ENCODE measurements around the gene BCL7A. TPM values are rescaled to one million over a fixed set of nuclear protein-coding genes. Genes with fewer than 3 reads are reported as not detected.

Gene BCL7A
- polyA plus RNA-seq, 2 of the 4 experiments (the other 2 are of a cell fraction): 9.2 to 9.4 TPM

GRCh38 chr12:122023339-122024131, 1.9 kb downstream of the BCL7A start:
- ATAC-seq (peak; percentile 35 to 79; a peak in 5 of 6 replicates), DNase-seq (ENCODE audit: low read depth in 1 of 2, low spot score in 1 of 2) (peak; percentile 55 to 73), FAIRE-seq (no peak)
- WGBS (ENCODE audit: missing lambda C conversion rate): 6% methylated on average over 36 of the region's 43 CpGs
- ChIA-PET CTCF (interaction anchor here (0.6 to 1.7 kb wide), 9 partner anchors 31 to 167 kb away, joined by 3 to 5 read pairs (median 3); no protein-coding TSS in a partner anchor), POLR2A (interaction anchor here (1.0 to 1.4 kb wide), 2 partner anchors 107 to 220 kb away, joined by 3 to 5 read pairs; partner anchors contain the start of gene SETD1B)
- peak overlapping the region; percentile 89 to 90 for H3K27ac ChIP-seq
- H3K9me3 ChIP-seq: peaks cover 7% of the 10 kb centered on the region; the same call in 1 of the 3 replicates
- H3K4me2 ChIP-seq: peak overlapping the region; percentile 96
- peaks cover 17% of the 10 kb centered on the region for H3K4me1 ChIP-seq
- TF ChIP-seq MAX (IDR thresholded peaks at IDR 0.05) (peak; percentile 89), BHLHE40 (IDR thresholded peaks at IDR 0.05; ENCODE audit: low read depth, low read length) (no peak), USF2 (IDR thresholded peaks at IDR 0.05) (peak; percentile 64)
- peak overlapping the region; percentile 83 for H3K4me3 ChIP-seq

- Histone ChIP-seq H3K4me1 (peaks cover 17% of the 10 kb centered on the region), H3K9me3 (peaks cover under 1% of the 10 kb centered on the region; the same call in 1 of the 3 replicates), H3K27ac (peak overlapping the region; percentile 89 to 90; a peak in 4 of 6 replicates), H3K4me3 (peak overlapping the region; percentile 83; the same call in 2 of the 3 replicates), H3K4me2 (peak overlapping the region; percentile 96)
- 78% methylated on average over 15 of the region's 16 CpGs for WGBS (ENCODE audit: missing lambda C conversion rate)
- ATAC-seq (peak in 1 of 2 experiments; percentile 43; a peak in 3 of 6 replicates), DNase-seq (ENCODE audit: low read depth in 1 of 2, low spot score in 1 of 2) (no peak), FAIRE-seq (no peak)
- POLR2A ChIA-PET: no interaction called here
- CTCF ChIA-PET: interaction anchor here (1.5 to 1.7 kb wide), 3 partner anchors 98 to 167 kb away, joined by 3 to 5 read pairs (median 5); no protein-coding TSS in a partner anchor
- TF ChIP-seq POLR2A (IDR thresholded peaks at IDR 0.05; ENCODE audit: low read length) (no peak), MYC (IDR thresholded peaks at IDR 0.05; ENCODE audit: borderline replicate concordance, low read length) (no peak)
These were observed 2.6 kb downstream of the BCL7A start for GRCh38 chr12:122024132-122024785.

- FAIRE-seq (no peak), ATAC-seq (no peak), DNase-seq (ENCODE audit: low read depth in 1 of 2, low spot score in 1 of 2) (no peak)
- ChIA-PET POLR2A (no interaction called here), CTCF (interaction anchor here (0.6 to 2.0 kb wide), 7 partner anchors 9 to 110 kb away, joined by 3 to 6 read pairs (median 4); no protein-coding TSS in a partner anchor)
- H3K9me3 ChIP-seq: no peaks in the 10 kb centered on the region
- 91% methylated on average over 7 of the region's 7 CpGs for WGBS (ENCODE audit: missing lambda C conversion rate)
- TF ChIP-seq FOSL2 (IDR thresholded peaks at IDR 0.05): no peak
- TF ChIP-seq FOSL2 (CRISPR knock-in tag; IDR thresholded peaks at IDR 0.05): no peak
- no peak for TF ChIP-seq MAX (IDR thresholded peaks at IDR 0.05)
- no peak for TF ChIP-seq ATOH8 (CRISPR knock-in tag; IDR thresholded peaks at IDR 0.05; ENCODE audit: low read depth)
- no peak for TF ChIP-seq CBX2 (IDR thresholded peaks at IDR 0.05; ENCODE audit: borderline replicate concordance, low read depth)
- TF ChIP-seq RNF2 (IDR thresholded peaks at IDR 0.05; ENCODE audit: borderline replicate concordance, low read depth): no peak
- TF ChIP-seq KDM5A (IDR thresholded peaks at IDR 0.05): no peak
- H3K4me3 ChIP-seq: no peak overlapping the region
- no peak overlapping the region for H3K27ac ChIP-seq
- H3K4me1 ChIP-seq: peaks cover 12% of the 10 kb centered on the region
- H3K4me2 ChIP-seq: no peak overlapping the region
These were observed 5.1 kb downstream of the BCL7A start for GRCh38 chr12:122026706-122027333.

- WGBS (ENCODE audit: missing lambda C conversion rate): 88% methylated on average over 12 of the region's 12 CpGs
- DNase-seq (ENCODE audit: low read depth in 1 of 2, low spot score in 1 of 2) (no peak), FAIRE-seq (no peak), ATAC-seq (no peak)
- no peak overlapping the region for H3K4me3 ChIP-seq
- peaks cover 12% of the 10 kb centered on the region for H3K4me1 ChIP-seq
- ChIA-PET POLR2A (no interaction called here), CTCF (interaction anchor here (0.8 to 2.9 kb wide), 7 partner anchors 11 to 233 kb away, joined by 3 to 10 read pairs (median 4); no protein-coding TSS in a partner anchor)
- H3K4me2 ChIP-seq: no peak overlapping the region
- no peaks in the 10 kb centered on the region for H3K9me3 ChIP-seq
- no peak overlapping the region for H3K27ac ChIP-seq
- TF ChIP-seq CBX2 (IDR thresholded peaks at IDR 0.05; ENCODE audit: borderline replicate concordance, low read depth) (no peak), NFE2L2 (conservative IDR thresholded peaks at IDR 0.05; ENCODE audit: low read length) (no peak), MYC (IDR thresholded peaks at IDR 0.05; ENCODE audit: borderline replicate concordance, low read length) (no peak), POLR2A (IDR thresholded peaks at IDR 0.05; ENCODE audit: low read length) (no peak), CBX8 (IDR thresholded peaks at IDR 0.05) (no peak), MAX (IDR thresholded peaks at IDR 0.05) (no peak), JUNB (IDR thresholded peaks at IDR 0.05) (no peak), KDM1A (IDR thresholded peaks at IDR 0.05; ENCODE audit: low read depth) (no peak), ELK1 (IDR thresholded peaks at IDR 0.05; ENCODE audit: low read depth, low read length) (no peak), ZSCAN20 (CRISPR knock-in tag; IDR thresholded peaks at IDR 0.05) (no peak), BHLHE40 (IDR thresholded peaks at IDR 0.05; ENCODE audit: low read depth, low read length) (no peak), HMGXB4 (CRISPR knock-in tag; IDR thresholded peaks at IDR 0.05; ENCODE audit: borderline replicate concordance) (no peak)
These were observed 6.7 kb downstream of the BCL7A start for GRCh38 chr12:122028165-122028904.

Measured in A549 (cell line).